ENCODE measurements around the gene DDT.

The DDT gene

GRCh38 chr22:24009227-24010017 is 35.2 kb upstream of the DDT start:
- no peaks in the 10 kb centered on the region for H3K27me3 ChIP-seq (replicated peaks)
- H3K4me3 ChIP-seq (ENCODE audit: low read depth, low read length): no peak overlapping the region
- TF ChIP-seq, protein P1, sequence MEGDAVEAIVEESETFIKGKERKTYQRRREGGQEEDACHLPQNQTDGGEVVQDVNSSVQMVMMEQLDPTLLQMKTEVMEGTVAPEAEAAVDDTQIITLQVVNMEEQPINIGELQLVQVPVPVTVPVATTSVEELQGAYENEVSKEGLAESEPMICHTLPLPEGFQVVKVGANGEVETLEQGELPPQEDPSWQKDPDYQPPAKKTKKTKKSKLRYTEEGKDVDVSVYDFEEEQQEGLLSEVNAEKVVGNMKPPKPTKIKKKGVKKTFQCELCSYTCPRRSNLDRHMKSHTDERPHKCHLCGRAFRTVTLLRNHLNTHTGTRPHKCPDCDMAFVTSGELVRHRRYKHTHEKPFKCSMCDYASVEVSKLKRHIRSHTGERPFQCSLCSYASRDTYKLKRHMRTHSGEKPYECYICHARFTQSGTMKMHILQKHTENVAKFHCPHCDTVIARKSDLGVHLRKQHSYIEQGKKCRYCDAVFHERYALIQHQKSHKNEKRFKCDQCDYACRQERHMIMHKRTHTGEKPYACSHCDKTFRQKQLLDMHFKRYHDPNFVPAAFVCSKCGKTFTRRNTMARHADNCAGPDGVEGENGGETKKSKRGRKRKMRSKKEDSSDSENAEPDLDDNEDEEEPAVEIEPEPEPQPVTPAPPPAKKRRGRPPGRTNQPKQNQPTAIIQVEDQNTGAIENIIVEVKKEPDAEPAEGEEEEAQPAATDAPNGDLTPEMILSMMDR (IDR thresholded peaks at IDR 0.05; ENCODE audit: low read depth, low read length, missing control alignments): no peak
- no peak for DNase-seq
- H3K27ac ChIP-seq: no peak overlapping the region
- in situ Hi-C loops (cut with HindIII; ENCODE audit: low pct_ligation_motif_present, low sequenced_read_pairs): loop anchor here (5.0 kb wide), 1 partner anchor 48 kb away; no protein-coding TSS in a partner anchor
- no peaks in the 10 kb centered on the region for H3K36me3 ChIP-seq (replicated peaks)

DNA sequence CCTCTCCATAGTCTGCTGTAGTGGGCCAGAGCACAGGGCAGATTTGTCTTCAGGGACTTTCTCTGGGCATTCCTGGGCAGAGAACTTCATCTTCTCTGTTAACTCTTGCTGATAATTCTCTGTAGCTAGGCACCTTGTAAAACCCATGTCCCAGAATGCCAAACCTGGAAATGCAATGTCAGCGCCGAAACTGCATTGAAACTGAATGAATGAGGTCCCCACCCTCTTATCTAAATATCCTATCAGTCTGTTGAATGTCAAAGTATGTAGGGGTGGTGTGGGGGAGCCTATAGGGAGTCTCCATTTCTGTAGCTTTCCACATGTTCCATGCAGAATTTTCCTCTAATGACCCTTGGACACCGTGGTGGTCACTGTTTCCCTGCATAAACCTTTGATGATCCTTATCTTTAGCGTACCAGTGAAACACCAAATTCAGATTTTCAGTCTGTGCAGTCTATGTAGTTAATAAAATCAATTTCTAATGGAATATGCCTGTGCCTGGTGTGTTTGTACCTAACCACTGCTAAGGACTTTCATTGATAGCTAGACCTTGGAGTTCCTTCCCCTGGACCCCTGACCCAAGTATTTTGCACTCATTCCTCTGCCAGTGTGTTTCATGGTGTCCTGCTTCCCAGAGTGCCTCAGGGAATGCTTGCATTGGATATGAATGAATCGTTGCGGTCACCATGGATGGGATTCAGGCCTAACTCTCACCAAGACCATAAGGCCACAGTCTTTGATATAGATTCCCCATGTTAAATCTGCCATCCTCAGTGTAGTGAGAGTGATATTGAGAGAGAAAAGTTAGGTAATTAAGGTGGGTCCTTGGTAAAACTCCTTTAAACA is 34.4 kb upstream of the DDT start:
- in situ Hi-C loops (cut with HindIII; ENCODE audit: low pct_ligation_motif_present, low sequenced_read_pairs): loop anchor here (5.0 kb wide), 1 partner anchor 49 kb away; no protein-coding TSS in a partner anchor
- Histone ChIP-seq H3K4me3 (ENCODE audit: low read depth, low read length) (no peak overlapping the region), H3K36me3 (replicated peaks) (no peaks in the 10 kb centered on the region), H3K27ac (no peak overlapping the region), H3K27me3 (replicated peaks) (no peaks in the 10 kb centered on the region)
- no peak for DNase-seq
- TF ChIP-seq, protein P1 (IDR thresholded peaks at IDR 0.05; ENCODE audit: low read depth, low read length, missing control alignments): no peak

DNA sequence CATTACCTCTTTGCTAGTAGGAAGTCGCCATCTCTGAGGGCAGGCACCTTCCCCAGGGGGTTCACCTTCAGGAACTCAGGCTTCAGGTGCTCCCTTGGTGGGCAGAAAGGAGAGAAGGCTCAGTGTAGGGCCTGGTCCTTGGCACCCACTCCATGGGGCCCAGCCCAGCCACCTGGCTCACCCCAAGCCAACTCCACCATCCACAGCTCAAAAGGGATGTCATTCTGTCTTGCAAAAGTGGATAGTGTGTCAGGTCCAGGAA is 33.7 kb upstream of the DDT start:
- H3K4me3 ChIP-seq (ENCODE audit: low read depth, low read length): no peak overlapping the region
- H3K27me3 ChIP-seq (replicated peaks): no peaks in the 10 kb centered on the region
- DNase-seq: no peak
- TF ChIP-seq, protein P1 (IDR thresholded peaks at IDR 0.05; ENCODE audit: low read depth, low read length, missing control alignments): no peak
- H3K36me3 ChIP-seq (replicated peaks): no peaks in the 10 kb centered on the region
- in situ Hi-C loops (cut with HindIII; ENCODE audit: low pct_ligation_motif_present, low sequenced_read_pairs): loop anchor here (5.0 kb wide), 1 partner anchor 49 kb away; no protein-coding TSS in a partner anchor
- no peak overlapping the region for H3K27ac ChIP-seq

- Histone ChIP-seq H3K27me3 (replicated peaks) (no peaks in the 10 kb centered on the region), H3K4me3 (ENCODE audit: low read depth, low read length) (no peak overlapping the region), H3K27ac (no peak overlapping the region), H3K36me3 (replicated peaks) (no peaks in the 10 kb centered on the region)
- in situ Hi-C loops (cut with HindIII; ENCODE audit: low pct_ligation_motif_present, low sequenced_read_pairs): loop anchor here (5.0 kb wide), 1 partner anchor 50 kb away; no protein-coding TSS in a partner anchor
- TF ChIP-seq, protein P1 (IDR thresholded peaks at IDR 0.05; ENCODE audit: low read depth, low read length, missing control alignments): no peak
- DNase-seq: no peak
These were observed 33.2 kb upstream of the DDT start for GRCh38 chr22:24007253-24008021.

DNA sequence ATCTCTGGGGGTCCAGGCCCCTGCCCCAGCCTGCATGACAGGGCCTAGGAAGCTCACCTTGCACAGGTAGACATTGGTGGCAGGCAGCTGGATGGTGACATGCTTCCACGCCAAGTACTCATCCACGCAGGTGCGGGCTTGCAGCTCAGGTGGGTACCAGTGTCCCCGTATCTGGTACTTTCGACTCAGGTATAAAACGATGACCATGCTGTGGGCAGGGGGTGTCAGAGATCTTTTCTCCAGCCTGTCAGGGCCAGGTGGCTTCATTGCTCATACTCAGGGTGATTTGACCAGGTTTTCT is 32.6 kb upstream of the DDT start:
- Histone ChIP-seq H3K27me3 (replicated peaks) (no peaks in the 10 kb centered on the region), H3K27ac (no peak overlapping the region), H3K36me3 (replicated peaks) (no peaks in the 10 kb centered on the region), H3K4me3 (ENCODE audit: low read depth, low read length) (no peak overlapping the region)
- in situ Hi-C loops (cut with HindIII; ENCODE audit: low pct_ligation_motif_present, low sequenced_read_pairs): loop anchor here (5.0 kb wide), 1 partner anchor 50 kb away; no protein-coding TSS in a partner anchor
- TF ChIP-seq, protein P1 (IDR thresholded peaks at IDR 0.05; ENCODE audit: low read depth, low read length, missing control alignments): no peak
- DNase-seq: no peak

Measured in brain microvascular endothelial cell (primary cell).